K562 treated with DMSO at 1 percent for 48 hours (cell line): ENCODE measurements around the gene GABARAPL2. TPM values are rescaled to one million over a fixed set of nuclear protein-coding genes. Genes with fewer than 3 reads are reported as not detected.

Experiments used
- total RNA-seq: library from RNA; unstranded; fragments of 300-600 nt; gene quantifications from 2 replicates; pipeline ENCODE4 v1.2.3, GENCODE V29; 2022; ENCODE audit warnings: low replicate concordance; ENCODE audit errors: extremely low read depth

Gene GABARAPL2
- total RNA-seq: not detected in 2 replicates

DNA sequence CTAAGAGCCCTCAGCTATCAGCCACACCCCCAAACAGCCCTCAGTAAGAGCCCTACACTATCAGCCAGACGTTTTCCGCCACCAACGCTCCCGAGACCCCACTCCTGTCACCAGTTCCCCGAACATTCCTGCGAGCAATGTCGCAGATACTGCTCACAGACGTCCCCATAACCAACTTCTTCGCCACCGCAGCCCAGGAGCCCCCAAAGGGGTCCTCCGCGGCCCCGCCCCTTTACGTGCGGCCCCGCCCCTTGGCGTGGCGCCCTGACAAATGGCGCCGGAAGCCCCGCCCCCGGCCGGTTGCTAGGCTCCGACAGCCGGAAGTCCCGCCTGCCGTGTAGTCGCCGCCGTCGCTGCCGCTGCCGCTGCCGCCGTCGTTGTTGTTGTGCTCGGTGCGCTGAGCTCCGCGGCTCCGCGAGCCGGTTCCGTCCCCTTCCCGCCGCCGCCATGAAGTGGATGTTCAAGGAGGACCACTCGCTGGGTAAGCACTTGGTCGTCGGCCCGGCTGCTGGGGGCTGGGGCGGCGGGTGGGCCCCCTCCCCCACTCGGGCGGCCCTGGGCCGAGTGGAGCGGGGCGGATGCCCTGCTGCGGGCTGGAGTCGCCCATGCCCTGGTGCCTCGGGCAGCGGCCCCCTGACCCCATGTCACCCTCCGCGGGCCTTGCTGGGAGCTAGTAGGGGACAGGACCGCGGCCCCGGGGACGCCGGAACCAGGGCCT, at the start of gene GABARAPL2:
Gene GABARAPL2, plus strand, starts transcription at position 340 of the 718 bp plus-strand sequence. Its CDS starts 108 bp downstream, at position 448.

GRCh38 chr16:75535901-75536300, 30.3 kb upstream of the GABARAPL2 start, which contains the start of gene CHST5:
Gene CHST5, minus strand, starts transcription at chr16:75536108. Its CDS starts 5,724 bp downstream, at chr16:75530384.

GRCh38 chr16:75555707-75556430, 10.3 kb upstream of the GABARAPL2 start, which contains the start of gene TMEM231:
Gene TMEM231, minus strand, starts transcription at chr16:75556252. Its CDS starts 43 bp downstream, at chr16:75556209.

GRCh38 chr16:75622761-75623605, 56.8 kb downstream of the GABARAPL2 start, which contains the start of gene ADAT1:
Gene ADAT1, minus strand, starts transcription at chr16:75623281. Its CDS starts 2,482 bp downstream, at chr16:75620799.

Other genes with a start within 250 kb of the GABARAPL2 start
- not detected in 2 replicates for gene CFDP1, start 132.9 kb upstream of the GABARAPL2 start, total RNA-seq
- not detected in 2 replicates for gene TMEM170A, start 101.7 kb upstream of the GABARAPL2 start, total RNA-seq
- gene CHST6, start 70.9 kb upstream of the GABARAPL2 start, total RNA-seq: not detected in 2 replicates
- not detected in 2 replicates for gene CHST5, start 30.3 kb upstream of the GABARAPL2 start, total RNA-seq
- not detected in 2 replicates for gene TMEM231, start 10.1 kb upstream of the GABARAPL2 start, total RNA-seq
- not detected in 2 replicates for gene ADAT1, start 56.9 kb downstream of the GABARAPL2 start, total RNA-seq
- not detected in 2 replicates for gene KARS1, start 81.3 kb downstream of the GABARAPL2 start, total RNA-seq
- gene TERF2IP, start 81.4 kb downstream of the GABARAPL2 start, total RNA-seq: not detected in 2 replicates
- gene CPHXL2, start 110.6 kb downstream of the GABARAPL2 start, total RNA-seq: not detected in 2 replicates
- gene DUXB, start 135.1 kb downstream of the GABARAPL2 start, total RNA-seq: not detected in 2 replicates
- not detected in 2 replicates for gene CPHXL, start 160.1 kb downstream of the GABARAPL2 start, total RNA-seq